ENCODE measurements around the gene IRF4.
"Not testable (repeated sequence)": the region's sequence is repeated elsewhere in the genome, so short reads cannot be mapped to it uniquely, and the experiment has no call there.

The IRF4 gene

GRCh38 chr6:415087-415486 is 23.5 kb downstream of the IRF4 start:
- no peak for DNase-seq (ENCODE audit: low read depth in 1 of 2, low spot score in 1 of 2)

DNA sequence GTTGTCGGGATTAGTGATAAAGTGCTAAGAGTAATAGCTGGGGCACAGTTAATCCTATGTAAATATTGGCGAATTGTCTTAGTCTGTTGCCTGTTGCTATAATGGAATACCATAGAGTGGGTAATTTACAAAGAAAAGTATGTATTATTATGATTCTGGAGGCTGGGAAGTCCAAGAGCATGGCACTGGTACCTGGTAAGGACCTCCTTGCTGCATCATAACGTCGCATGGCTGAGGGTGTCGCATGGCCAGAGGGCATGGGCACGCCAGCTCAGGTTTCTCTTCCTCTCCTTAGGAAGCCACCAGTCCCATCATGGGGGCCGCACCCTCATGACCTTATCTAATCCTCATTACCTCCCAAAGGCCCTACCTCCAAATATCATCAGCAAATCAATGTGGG is 29.7 kb downstream of the IRF4 start:
- DNase-seq (ENCODE audit: low read depth in 1 of 2, low spot score in 1 of 2), result no peak

- no peak for DNase-seq (ENCODE audit: low read depth in 1 of 2, low spot score in 1 of 2)
These were observed 31.0 kb downstream of the IRF4 start for GRCh38 chr6:422433-423054.

DNA sequence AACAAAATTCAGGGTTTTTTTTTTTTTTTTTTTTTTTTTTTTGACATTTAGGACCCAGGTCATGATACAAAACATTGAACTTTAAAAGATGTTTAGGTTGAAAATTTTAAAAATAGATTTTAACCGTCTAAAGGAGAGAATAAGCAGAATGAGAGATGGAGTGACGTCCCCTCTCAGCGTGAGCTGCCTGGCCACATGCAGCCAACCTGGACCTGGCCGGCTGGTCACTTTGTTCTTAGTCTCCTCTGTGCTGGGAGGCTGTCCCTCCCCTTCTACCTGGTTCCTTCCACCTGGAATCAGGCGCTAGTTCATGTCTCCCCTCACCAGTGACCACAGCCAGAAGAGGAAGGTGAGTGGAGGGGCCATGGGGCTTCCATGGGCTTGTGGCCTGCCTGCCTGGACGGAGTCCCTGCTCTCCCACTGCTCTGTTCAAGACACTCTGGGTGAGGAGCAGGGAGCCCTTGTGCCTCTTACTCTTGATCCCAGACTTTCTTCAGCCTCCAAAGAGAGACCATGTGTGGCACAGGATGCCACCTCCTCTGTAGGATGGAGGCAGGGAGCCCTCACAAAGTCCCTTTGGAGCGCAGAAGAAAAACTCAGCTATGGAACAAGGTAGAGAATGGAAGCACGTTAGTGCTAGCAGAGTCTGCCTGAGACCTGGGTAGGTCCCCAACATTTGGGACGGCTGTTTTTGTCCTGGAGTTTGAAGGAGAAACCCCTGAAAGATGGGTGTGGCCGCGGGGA is 31.7 kb downstream of the IRF4 start:
- no peak for DNase-seq (ENCODE audit: low read depth in 1 of 2, low spot score in 1 of 2)

GRCh38 chr6:423799-424345 is 32.3 kb downstream of the IRF4 start:
- DNase-seq (ENCODE audit: low read depth in 1 of 2, low spot score in 1 of 2), result no peak

- DNase-seq (ENCODE audit: low read depth in 1 of 2, low spot score in 1 of 2), result no peak
These were observed 33.3 kb downstream of the IRF4 start for GRCh38 chr6:424741-425417.

DNA sequence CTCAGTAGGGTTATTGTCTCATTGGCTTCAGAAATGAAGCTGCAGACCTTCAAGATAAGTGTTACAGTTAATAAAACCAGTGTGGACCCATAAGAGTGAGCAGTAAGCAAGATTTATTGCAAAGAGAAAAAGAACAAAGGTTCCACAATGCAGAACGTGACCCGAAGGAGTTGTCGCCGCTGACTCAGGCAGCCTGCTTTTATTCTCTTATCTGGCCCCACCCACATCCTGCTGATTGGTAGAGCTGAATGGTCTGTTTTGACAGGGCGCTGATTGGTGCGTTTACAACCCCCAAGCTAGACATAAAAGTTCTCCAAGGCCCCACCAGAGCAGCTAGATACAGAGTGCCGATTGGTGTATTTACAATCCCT is 33.9 kb downstream of the IRF4 start:
- DNase-seq (ENCODE audit: low read depth in 1 of 2, low spot score in 1 of 2), result not testable (repeated sequence)

- not testable (repeated sequence) for DNase-seq (ENCODE audit: low read depth in 1 of 2, low spot score in 1 of 2)
These were observed 34.7 kb downstream of the IRF4 start for GRCh38 chr6:426198-426738.

DNA sequence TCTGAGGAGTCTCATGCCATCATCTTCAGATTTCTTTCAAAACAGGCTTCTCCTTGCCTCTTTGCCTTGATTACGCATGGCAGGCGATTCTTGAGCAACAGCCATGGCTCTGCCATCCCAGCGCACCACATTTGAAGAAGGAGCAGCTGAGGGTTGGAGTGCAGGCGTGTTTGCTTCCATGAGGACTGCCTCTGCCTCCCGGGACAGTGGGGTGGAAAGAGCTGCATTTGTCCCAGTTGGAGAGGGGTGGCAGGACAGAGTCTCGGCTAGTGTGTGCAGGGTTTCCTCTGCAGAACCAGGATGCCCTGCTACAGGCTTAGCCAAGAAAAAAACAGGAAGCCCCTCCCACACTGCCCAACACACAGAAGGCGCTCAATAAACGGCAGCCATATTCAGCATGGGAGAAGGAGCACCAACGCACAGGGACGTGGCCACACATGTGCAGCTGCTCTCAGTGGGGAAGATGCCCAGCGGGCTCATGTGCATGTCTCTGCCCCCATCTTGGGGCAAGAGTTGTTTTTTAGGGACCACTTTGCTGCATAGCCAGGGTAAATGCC is 36.6 kb downstream of the IRF4 start:
- DNase-seq (ENCODE audit: low read depth in 1 of 2, low spot score in 1 of 2), result no peak

- DNase-seq (ENCODE audit: low read depth in 1 of 2, low spot score in 1 of 2), result no peak
These were observed 38.1 kb downstream of the IRF4 start for GRCh38 chr6:429515-430121.

- DNase-seq (ENCODE audit: low read depth in 1 of 2, low spot score in 1 of 2), result no peak
These were observed 40.0 kb downstream of the IRF4 start for GRCh38 chr6:431504-431903.

- no peak for DNase-seq (ENCODE audit: low read depth in 1 of 2, low spot score in 1 of 2)
These were observed 40.4 kb downstream of the IRF4 start for GRCh38 chr6:431986-432385.

DNA sequence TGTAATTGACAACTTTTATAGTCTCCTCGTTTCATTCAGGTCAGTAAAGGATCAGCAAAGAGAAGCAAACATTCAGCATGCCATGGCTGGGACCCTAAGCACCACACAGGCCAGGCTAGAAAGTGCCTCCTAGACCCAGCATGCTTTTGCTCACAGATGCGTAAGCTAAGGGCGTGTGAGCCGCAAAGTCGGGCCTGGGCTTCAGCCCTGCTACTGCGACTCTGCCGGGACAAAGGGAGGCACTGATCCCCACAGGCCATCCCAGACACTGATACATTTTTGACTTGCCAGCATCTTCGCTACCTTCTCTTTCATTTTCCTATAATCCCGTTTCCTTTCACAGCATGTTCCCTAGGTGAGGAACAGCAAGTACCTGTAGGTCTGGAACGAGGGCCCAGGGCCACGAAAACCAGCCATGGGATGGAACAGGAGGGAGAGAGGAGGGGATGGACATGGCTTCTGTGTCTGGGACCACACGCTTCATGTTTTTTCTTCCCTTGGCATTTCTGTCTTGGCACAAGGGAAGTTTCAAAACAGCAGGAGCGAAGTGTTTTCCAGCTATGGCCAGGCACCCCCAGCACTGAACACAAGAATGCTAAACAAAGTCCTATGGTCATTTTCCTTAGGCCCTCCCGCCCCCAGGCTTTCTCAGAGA is 42.6 kb downstream of the IRF4 start:
- no peak for DNase-seq (ENCODE audit: low read depth in 1 of 2, low spot score in 1 of 2)

DNA sequence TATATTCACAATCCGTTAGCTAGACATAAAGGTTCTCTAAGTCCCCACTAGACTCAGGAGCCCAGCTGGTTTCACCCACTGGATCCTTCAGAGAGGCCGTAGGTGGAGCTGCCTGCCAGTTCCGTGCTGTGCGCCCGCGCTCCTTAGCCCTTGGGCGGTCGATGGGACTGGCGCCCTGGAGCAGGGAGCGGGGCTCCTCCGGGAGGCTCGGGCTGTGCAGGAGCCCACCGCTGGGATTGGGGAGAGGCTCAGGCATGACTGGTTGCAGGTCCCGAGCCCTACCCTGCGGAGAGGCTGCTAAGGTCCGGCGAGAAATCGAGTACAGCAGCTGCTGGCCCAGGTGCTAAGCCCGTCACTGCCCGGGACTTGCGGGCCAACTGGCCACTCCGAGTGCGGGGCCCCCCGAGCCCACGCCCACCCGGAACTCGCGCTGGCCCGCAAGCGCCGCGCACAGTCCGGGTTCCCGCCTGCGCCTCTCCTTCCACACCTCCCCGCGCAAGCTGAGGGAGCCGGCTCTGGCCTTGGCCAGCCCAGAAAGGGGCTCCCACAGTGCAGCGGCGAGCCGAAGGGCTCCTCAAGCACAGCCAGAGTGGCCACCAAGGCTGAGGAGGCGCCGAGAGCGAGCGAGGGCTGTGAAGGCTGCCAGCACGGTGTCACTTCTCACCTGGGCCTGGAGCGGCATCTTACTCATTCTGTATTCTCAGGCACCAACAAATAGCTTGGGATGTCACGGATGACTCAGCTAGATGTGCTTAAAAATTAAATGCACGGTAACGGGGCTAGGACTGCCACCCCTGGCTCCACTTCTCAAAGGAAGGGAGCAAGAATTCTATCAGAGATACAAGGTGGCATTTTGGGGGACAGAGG is 44.1 kb downstream of the IRF4 start:
- DNase-seq (ENCODE audit: low read depth in 1 of 2, low spot score in 1 of 2), result no peak

DNA sequence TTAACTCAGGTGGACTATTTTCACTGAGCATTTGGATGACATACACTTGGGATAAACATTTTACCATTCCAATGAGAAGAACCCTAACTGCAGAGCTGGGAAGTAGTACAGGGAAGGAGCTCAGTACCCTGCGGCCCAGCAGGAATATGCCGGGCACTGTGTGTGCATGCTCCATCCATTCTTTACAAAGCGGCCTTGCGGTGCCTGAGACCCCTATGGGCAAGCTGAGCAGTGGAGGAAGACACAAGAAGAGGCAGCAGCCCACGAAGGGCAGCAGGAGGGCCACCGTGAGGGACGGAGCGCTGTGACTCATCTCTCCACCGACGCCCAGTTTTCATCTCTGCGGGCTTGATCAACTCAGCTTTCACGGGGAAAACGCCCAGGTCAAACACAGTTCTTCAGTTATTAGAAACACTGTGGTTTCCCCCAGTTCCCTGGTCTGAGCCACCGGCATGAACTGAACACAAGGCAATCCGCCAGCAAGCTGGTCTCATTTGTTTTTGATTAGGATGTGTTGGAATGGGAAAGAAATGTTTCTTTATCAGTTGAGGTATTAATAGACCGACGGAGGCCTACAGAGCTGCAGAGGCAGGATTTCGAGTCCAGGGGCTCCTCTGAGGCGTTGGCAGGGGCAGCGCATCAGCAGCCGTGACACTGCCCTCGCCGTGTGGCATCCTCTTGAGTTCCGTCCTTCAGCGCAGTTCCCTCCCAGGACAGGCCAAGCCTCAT is 44.9 kb downstream of the IRF4 start:
- no peak for DNase-seq (ENCODE audit: low read depth in 1 of 2, low spot score in 1 of 2)

GRCh38 chr6:437037-437392 is 45.5 kb downstream of the IRF4 start:
- DNase-seq (ENCODE audit: low read depth in 1 of 2, low spot score in 1 of 2), result no peak

- DNase-seq (ENCODE audit: low read depth in 1 of 2, low spot score in 1 of 2), result no peak
These were observed 47.1 kb downstream of the IRF4 start for GRCh38 chr6:438634-439170.

DNA sequence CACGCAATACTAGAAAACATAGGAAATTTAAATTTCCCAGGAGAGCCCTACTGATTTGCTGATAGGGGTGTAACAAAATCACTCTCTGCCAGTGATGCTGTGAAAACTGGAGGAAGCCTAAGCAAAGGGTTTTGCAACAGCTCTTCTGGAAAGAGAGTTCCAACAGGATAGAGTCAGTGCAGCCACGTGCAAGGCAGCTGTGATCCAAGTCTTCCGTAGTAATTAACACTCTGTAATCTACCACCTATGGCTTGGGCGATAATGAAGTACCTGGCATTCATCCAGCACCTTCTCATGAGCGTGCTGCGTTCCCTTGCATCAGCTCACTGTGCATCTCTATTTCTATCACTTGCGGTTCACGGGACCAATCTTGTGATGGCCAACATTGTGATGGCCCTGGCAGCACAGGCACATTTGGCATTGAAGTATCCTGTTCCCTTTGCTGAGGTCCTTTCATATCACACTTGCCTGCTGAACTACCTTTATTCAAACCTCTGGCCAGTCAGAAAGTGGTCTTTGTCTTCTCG is 48.2 kb downstream of the IRF4 start:
- no peak for DNase-seq (ENCODE audit: low read depth in 1 of 2, low spot score in 1 of 2)
